ENCODE results near the gene POLD2.
"Not testable (repeated sequence)": the region's sequence is repeated elsewhere in the genome, so short reads cannot be mapped to it uniquely, and the experiment has no call there.

POLD2 gene

GRCh38 chr7:44126574-44126973, 3.2 kb upstream of the POLD2 start:
- H3K9me3 Mint-ChIP-seq; H3K4me3 Mint-ChIP-seq; H3K27me3 Mint-ChIP-seq; H3K36me3 Mint-ChIP-seq (ENCODE audit: insufficient read depth); ATAC-seq (replicated peaks; ENCODE audit: extremely low read depth, poor library complexity, severe bottlenecking); DNase-seq (ENCODE audit: low spot score in 2 of 2): not testable (repeated sequence)
- H3K4me1 Mint-ChIP-seq: peaks cover 16% of the 10 kb centered on the region
- H3K27ac Mint-ChIP-seq (ENCODE audit: low read depth): peak overlapping the region; percentile 15

GRCh38 chr7:44124822-44125202, 1.5 kb upstream of the POLD2 start:
- H3K4me3 Mint-ChIP-seq: peak overlapping the region; percentile 89
- ATAC-seq (replicated peaks; ENCODE audit: extremely low read depth, poor library complexity, severe bottlenecking) (no peak), DNase-seq (ENCODE audit: low spot score in 2 of 2) (no peak)
- peaks cover 8% of the 10 kb centered on the region for H3K36me3 Mint-ChIP-seq (ENCODE audit: insufficient read depth)
- H3K27ac Mint-ChIP-seq (ENCODE audit: low read depth): peak overlapping the region; percentile 16
- H3K4me1 Mint-ChIP-seq: peaks cover 20% of the 10 kb centered on the region
- no peaks in the 10 kb centered on the region for H3K9me3 Mint-ChIP-seq
- H3K27me3 Mint-ChIP-seq: no peaks in the 10 kb centered on the region

GRCh38 chr7:44122529-44122928, 819 bp downstream of the POLD2 start:
- Mint-ChIP-seq H3K4me1 (peaks cover 23% of the 10 kb centered on the region), H3K4me3 (peak overlapping the region; percentile 89), H3K27ac (ENCODE audit: low read depth) (peak overlapping the region; percentile 64), H3K36me3 (ENCODE audit: insufficient read depth) (peaks cover 13% of the 10 kb centered on the region), H3K9me3 (no peaks in the 10 kb centered on the region), H3K27me3 (no peaks in the 10 kb centered on the region)
- DNase-seq (ENCODE audit: low spot score in 2 of 2): no peak
- ATAC-seq (replicated peaks; ENCODE audit: extremely low read depth, poor library complexity, severe bottlenecking): no peak

GRCh38 chr7:44121761-44122420, 1.5 kb downstream of the POLD2 start:
- no peak for ATAC-seq (replicated peaks; ENCODE audit: extremely low read depth, poor library complexity, severe bottlenecking)
- Mint-ChIP-seq H3K9me3 (no peaks in the 10 kb centered on the region), H3K36me3 (ENCODE audit: insufficient read depth) (peaks cover 13% of the 10 kb centered on the region), H3K27ac (ENCODE audit: low read depth) (peak overlapping the region; percentile 64), H3K4me3 (peak overlapping the region; percentile 89), H3K4me1 (peaks cover 23% of the 10 kb centered on the region), H3K27me3 (no peaks in the 10 kb centered on the region)
- DNase-seq (ENCODE audit: low spot score in 2 of 2): no peak

- no peak for ATAC-seq (replicated peaks; ENCODE audit: extremely low read depth, poor library complexity, severe bottlenecking)
- Mint-ChIP-seq H3K4me1 (peaks cover 23% of the 10 kb centered on the region), H3K4me3 (no peak overlapping the region), H3K36me3 (ENCODE audit: insufficient read depth) (peaks cover 16% of the 10 kb centered on the region), H3K27ac (ENCODE audit: low read depth) (no peak overlapping the region), H3K9me3 (no peaks in the 10 kb centered on the region), H3K27me3 (no peaks in the 10 kb centered on the region)
- no peak for DNase-seq (ENCODE audit: low spot score in 2 of 2)
Observed at GRCh38 chr7:44120395-44120794, 3.0 kb downstream of the POLD2 start.

GRCh38 chr7:44119829-44120380, 3.4 kb downstream of the POLD2 start:
- peaks cover 23% of the 10 kb centered on the region for H3K4me1 Mint-ChIP-seq
- H3K27me3 Mint-ChIP-seq: no peaks in the 10 kb centered on the region
- no peak overlapping the region for H3K4me3 Mint-ChIP-seq
- H3K36me3 Mint-ChIP-seq (ENCODE audit: insufficient read depth): peaks cover 16% of the 10 kb centered on the region
- ATAC-seq (replicated peaks; ENCODE audit: extremely low read depth, poor library complexity, severe bottlenecking) (no peak), DNase-seq (ENCODE audit: low spot score in 2 of 2) (no peak)
- no peak overlapping the region for H3K27ac Mint-ChIP-seq (ENCODE audit: low read depth)
- no peaks in the 10 kb centered on the region for H3K9me3 Mint-ChIP-seq

GRCh38 chr7:44117801-44118429, 5.4 kb downstream of the POLD2 start:
- Mint-ChIP-seq H3K36me3 (ENCODE audit: insufficient read depth) (peaks cover 9% of the 10 kb centered on the region), H3K27me3 (no peaks in the 10 kb centered on the region), H3K27ac (ENCODE audit: low read depth) (no peak overlapping the region), H3K9me3 (no peaks in the 10 kb centered on the region), H3K4me1 (peaks cover 14% of the 10 kb centered on the region), H3K4me3 (no peak overlapping the region)
- DNase-seq (ENCODE audit: low spot score in 2 of 2) (no peak), ATAC-seq (replicated peaks; ENCODE audit: extremely low read depth, poor library complexity, severe bottlenecking) (no peak)

GRCh38 chr7:44116789-44117666, 6.3 kb downstream of the POLD2 start:
- H3K4me1 Mint-ChIP-seq: peaks cover 8% of the 10 kb centered on the region
- no peak overlapping the region for H3K4me3 Mint-ChIP-seq
- peaks cover 9% of the 10 kb centered on the region for H3K36me3 Mint-ChIP-seq (ENCODE audit: insufficient read depth)
- no peaks in the 10 kb centered on the region for H3K9me3 Mint-ChIP-seq
- DNase-seq (ENCODE audit: low spot score in 2 of 2) (no peak), ATAC-seq (replicated peaks; ENCODE audit: extremely low read depth, poor library complexity, severe bottlenecking) (no peak)
- H3K27ac Mint-ChIP-seq (ENCODE audit: low read depth): no peak overlapping the region
- no peaks in the 10 kb centered on the region for H3K27me3 Mint-ChIP-seq

GRCh38 chr7:44116087-44116788, 7.1 kb downstream of the POLD2 start:
- Mint-ChIP-seq H3K27me3 (no peaks in the 10 kb centered on the region), H3K27ac (ENCODE audit: low read depth) (no peak overlapping the region), H3K9me3 (no peaks in the 10 kb centered on the region), H3K4me3 (no peak overlapping the region), H3K4me1 (peaks cover 8% of the 10 kb centered on the region), H3K36me3 (ENCODE audit: insufficient read depth) (peaks cover 9% of the 10 kb centered on the region)
- ATAC-seq (replicated peaks; ENCODE audit: extremely low read depth, poor library complexity, severe bottlenecking): no peak
- DNase-seq (ENCODE audit: low spot score in 2 of 2): no peak

GRCh38 chr7:44114586-44115310, 8.6 kb downstream of the POLD2 start:
- ATAC-seq (replicated peaks; ENCODE audit: extremely low read depth, poor library complexity, severe bottlenecking) (no peak), DNase-seq (ENCODE audit: low spot score in 2 of 2) (no peak)
- Mint-ChIP-seq H3K36me3 (ENCODE audit: insufficient read depth) (peaks cover 8% of the 10 kb centered on the region), H3K4me1 (peaks cover 2% of the 10 kb centered on the region), H3K9me3 (no peaks in the 10 kb centered on the region), H3K27ac (ENCODE audit: low read depth) (no peak overlapping the region), H3K27me3 (no peaks in the 10 kb centered on the region), H3K4me3 (no peak overlapping the region)

- Mint-ChIP-seq H3K4me3 (no peak overlapping the region), H3K36me3 (ENCODE audit: insufficient read depth) (peaks cover 6% of the 10 kb centered on the region)
Observed at GRCh38 chr7:44113764-44114354, 9.5 kb downstream of the POLD2 start.

More at GRCh38 chr7:44113764-44114354, 9.5 kb downstream of the POLD2 start:
- ATAC-seq (replicated peaks; ENCODE audit: extremely low read depth, poor library complexity, severe bottlenecking) (no peak), DNase-seq (ENCODE audit: low spot score in 2 of 2) (no peak)
- Mint-ChIP-seq H3K27me3 (peaks cover under 1% of the 10 kb centered on the region), H3K4me1 (no peaks in the 10 kb centered on the region), H3K9me3 (no peaks in the 10 kb centered on the region), H3K27ac (ENCODE audit: low read depth) (no peak overlapping the region)
